RWPE1 (cell line): Measurements from ENCODE around the gene APOBR.
"Not testable (repeated sequence)": the region's sequence is repeated elsewhere in the genome, so short reads cannot be mapped to it uniquely, and the experiment has no call there.

Experiments used
- CTCF ChIA-PET: fragments of 350-600 bp; sonication (Branson Sonifier 250); formaldehyde crosslinking; extraction: SDS; loops from one replicate; lab custom pipeline; 2021; lab: Yijun Ruan, JAX
- POLR2A ChIA-PET: fragments of 400-600 bp; formaldehyde crosslinking; extraction: SDS; loops from one replicate; lab custom pipeline; 2020; ENCODE audit warnings: antibody characterized with exemption; ENCODE audit not compliant: low non-redundant PET; lab: Yijun Ruan, JAX
- DNase-seq: peaks from one replicate; pipeline ENCODE4 v3.0.0; 2012; ENCODE audit warnings: low spot score
- H3K27ac ChIP-seq: fragments of 450-650 bp; 2 replicates; pipeline ENCODE4 v1.5.1; 2017
- CTCF ChIP-seq: fragments of 450-650 bp; conservative IDR thresholded peaks from 2 replicates; pipeline ENCODE4 v1.5.1; 2017; ENCODE audit warnings: low read depth, mild to moderate bottlenecking

The APOBR gene

DNA sequence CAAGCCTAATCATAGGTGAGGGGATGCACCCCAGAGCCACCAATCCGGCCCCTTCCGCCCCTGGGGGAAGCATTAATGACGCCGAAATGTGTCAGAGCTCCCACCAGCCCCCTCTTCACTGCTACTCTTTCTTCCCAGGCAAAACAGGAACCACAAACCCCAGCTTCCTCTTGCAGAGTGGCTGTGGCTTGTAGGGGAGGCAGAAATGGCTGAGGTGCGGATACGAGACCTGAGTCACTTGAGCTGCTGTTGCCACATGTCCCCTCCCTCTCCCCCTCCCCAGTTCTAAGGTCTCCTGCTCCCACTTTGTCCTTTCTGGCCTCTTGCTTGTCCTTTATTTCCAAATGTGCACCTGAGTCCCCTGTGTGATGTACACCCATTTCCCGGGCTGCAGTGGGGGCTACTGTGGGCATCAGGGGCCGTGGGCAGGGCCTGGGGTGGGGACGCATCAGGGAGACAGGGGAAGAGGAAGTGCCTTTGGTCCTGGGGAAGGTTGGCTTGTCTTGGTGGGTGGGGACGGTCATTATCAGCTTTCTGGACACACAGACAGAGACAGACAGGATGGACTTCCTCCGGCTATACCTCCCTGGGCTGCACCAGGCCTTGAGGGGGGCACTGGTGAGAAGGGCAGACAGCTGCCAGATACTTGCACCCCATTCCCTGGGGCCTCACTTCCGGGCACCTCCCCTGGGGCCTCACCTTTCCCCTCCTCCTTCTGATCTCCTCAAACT is at the start of gene APOBR:
TSS of gene APOBR (plus strand) at position 523 of the 731 bp plus-strand sequence. CDS start at position 562, 39 bp downstream.
- CTCF ChIA-PET: no interaction called here
- no peak for TF ChIP-seq CTCF
- POLR2A ChIA-PET: no interaction called here
- no peak within 1 kb of the TSS for H3K27ac ChIP-seq
- no peak for DNase-seq

DNA sequence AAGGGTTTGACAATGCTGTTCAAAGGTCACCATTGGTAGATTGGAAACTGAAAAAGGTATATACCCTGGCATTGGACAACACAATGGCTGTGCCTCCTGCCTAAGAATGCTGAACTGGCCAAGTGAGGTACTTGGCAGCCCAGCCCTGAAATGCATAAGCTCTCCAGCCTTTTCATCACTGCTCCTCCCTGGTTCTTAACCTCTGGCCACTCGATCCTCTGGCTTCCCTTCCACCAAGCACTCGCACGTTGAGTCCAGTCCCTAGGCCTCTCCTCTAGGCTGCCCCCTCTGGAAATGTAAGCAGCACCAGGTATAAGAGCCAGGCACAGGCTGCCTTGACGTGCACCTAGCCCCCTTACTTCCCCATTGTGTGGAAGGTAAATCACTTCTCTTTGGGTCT is 48.1 kb upstream of the APOBR start:
- H3K27ac ChIP-seq, CTCF ChIA-PET, POLR2A ChIA-PET, DNase-seq: not testable (repeated sequence)

DNA sequence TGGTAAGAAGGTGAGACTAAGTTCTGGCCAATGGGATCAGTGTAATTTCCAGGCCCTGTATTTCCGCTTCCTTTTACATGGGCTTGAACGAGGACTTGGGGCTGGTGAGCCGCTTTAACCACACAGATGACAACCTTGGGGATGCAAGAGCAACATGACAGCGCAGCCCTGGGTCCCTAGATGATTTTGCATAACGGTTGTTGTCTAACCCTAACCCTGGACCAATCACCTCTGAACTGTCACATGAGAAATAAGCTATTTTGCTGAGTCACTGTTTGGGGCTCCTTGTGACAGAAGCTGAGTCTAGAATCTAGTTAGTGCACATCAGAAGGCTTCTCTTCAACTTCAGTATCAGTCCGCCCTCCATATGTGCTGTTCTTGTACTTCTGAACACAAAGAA is 47.4 kb upstream of the APOBR start:
- DNase-seq, H3K27ac ChIP-seq, POLR2A ChIA-PET, CTCF ChIA-PET: not testable (repeated sequence)

- ChIA-PET POLR2A (no interaction called here), CTCF (no interaction called here)
Observed at GRCh38 chr16:28473714-28474265, 20.7 kb upstream of the APOBR start.

GRCh38 chr16:28475221-28475620 is 19.2 kb upstream of the APOBR start:
- no peak for DNase-seq
- CTCF ChIA-PET: no interaction called here
- no peak for TF ChIP-seq CTCF
- POLR2A ChIA-PET: no interaction called here
- no peak overlapping the region for H3K27ac ChIP-seq

More at GRCh38 chr16:28473714-28474265, 20.7 kb upstream of the APOBR start:
- TF ChIP-seq CTCF: no peak
- DNase-seq: no peak
- H3K27ac ChIP-seq: no peak overlapping the region

DNA sequence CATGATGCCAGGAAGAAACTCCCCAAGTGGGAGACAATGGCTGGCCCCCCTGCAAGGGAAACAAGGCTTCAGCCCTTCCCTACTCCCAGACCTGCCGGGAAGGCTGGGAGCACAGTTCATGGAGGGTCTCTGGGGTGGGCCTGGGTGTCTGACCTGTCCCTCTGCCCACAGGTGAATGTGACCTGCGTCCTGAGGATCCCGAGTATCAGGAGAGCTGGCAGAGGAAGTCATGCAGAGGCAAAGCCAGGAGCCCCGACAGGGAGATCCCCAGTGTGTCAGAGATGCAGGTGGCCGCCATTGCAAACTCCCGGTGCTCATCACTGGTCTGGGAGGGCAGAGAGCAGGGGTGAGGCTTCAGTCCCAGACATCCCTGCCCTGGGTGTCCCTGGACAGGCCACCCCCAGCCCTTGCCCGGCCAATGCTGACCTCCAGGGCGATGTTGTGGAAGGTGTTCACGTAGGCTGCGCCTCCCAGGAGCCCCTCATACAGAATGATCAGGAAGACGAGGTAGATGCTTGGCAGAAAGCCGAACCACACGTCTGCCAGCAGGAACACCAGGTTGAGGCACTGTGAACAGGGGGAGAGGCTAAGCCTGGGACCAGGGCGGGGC is 17.0 kb upstream of the APOBR start:
- TF ChIP-seq CTCF: no peak
- no peak overlapping the region for H3K27ac ChIP-seq
- ChIA-PET POLR2A (no interaction called here), CTCF (no interaction called here)
- no peak for DNase-seq

GRCh38 chr16:28478506-28479180 is 15.8 kb upstream of the APOBR start:
- CTCF ChIA-PET: interaction anchor here (0.6 kb wide), 1 partner anchor 660 kb away, joined by 5 read pairs; no protein-coding TSS in a partner anchor
- POLR2A ChIA-PET: no interaction called here
- no peak for DNase-seq
- no peak overlapping the region for H3K27ac ChIP-seq
- no peak for TF ChIP-seq CTCF
